NCI-H82 (cell line): ENCODE data around the gene TBC1D32.
"Not testable (repeated sequence)": the region's sequence is repeated elsewhere in the genome, so short reads cannot be mapped to it uniquely, and the experiment has no call there.

Experiments
- DNase-seq: peaks from one replicate; lab custom pipeline; 2025; lab: John Stamatoyannopoulos, UW

The TBC1D32 gene

GRCh38 chr6:121334299-121335086 lies at the start of gene TBC1D32:
TSS of gene TBC1D32 (minus strand) at chr6:121334480. CDS start at chr6:121334430, 50 bp downstream.
- peak; percentile 86 for DNase-seq

DNA sequence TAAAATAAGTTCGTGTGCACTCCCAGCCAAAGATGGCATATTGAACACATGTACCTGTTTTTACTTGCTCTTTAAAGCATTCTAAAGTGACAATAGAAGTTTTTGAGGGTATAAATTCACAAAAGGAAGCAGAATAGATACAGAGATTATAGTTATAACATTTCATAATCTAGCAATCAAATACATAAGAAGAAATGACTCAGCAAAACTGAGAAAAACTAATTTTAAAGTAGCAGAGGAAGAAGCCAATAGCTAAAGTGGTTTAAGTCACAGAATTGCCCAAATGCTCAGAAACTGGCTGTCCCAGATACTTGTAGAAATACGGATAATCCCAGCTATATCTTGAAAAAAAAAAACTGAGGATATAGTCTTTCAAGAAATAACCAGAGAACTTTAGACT lies 49.2 kb upstream of the TBC1D32 start:
- no peak for DNase-seq

DNA sequence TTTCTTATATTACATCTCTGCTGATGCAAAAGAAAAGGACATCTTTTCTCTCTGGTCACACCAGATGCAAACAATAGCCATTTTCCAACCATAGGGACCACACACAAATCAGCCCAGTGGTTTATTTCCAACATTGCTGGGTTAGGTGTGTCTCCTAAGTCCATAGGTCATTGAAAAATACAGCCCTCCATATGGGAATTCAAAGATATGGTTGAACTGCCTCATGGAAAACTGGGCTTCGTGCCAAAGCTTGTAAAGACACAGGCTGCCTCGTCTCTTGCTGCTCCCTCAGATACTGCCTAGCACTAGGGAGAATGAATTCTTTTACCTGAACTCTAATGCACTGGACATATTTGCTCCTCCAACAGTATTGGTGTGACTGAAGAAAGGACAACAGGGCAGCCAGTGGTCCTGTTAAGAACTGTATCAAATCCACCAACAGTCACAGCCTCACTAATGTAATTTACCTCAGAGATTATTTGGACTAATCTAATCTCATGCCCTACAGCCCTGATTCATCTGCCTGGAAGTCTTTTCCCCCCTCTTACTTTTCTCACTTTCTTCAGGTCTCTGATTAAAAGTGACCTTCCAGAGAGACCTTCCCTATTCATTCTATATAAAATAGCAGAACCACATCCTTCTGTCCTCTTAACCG lies 48.3 kb upstream of the TBC1D32 start:
- peak; percentile 86 for DNase-seq

GRCh38 chr6:121376411-121376810 lies 42.1 kb upstream of the TBC1D32 start:
- DNase-seq: no peak

GRCh38 chr6:121374219-121374618 lies 39.9 kb upstream of the TBC1D32 start:
- not testable (repeated sequence) for DNase-seq

GRCh38 chr6:121365536-121366521 lies 31.5 kb upstream of the TBC1D32 start:
- no peak for DNase-seq

DNA sequence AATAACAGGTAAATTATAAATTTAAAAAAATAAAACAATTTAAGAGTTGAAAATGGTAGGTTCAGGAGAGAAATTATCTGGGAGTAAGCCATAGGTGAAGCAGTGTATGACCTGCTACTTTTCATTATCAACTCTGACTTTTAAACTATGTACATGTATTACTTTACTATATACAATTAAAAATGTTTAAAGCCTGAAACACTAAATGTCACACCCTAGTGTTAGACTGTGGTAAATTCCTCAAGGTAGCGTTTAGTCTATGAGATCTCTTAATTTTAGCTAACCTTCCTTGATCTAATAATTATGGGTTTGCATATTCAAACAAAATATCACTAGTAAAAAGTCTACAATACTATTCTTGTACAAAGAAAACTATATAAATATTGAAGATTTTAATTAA lies 22.3 kb upstream of the TBC1D32 start:
- no peak for DNase-seq

- DNase-seq: no peak
Observed at GRCh38 chr6:121354764-121355163, 20.5 kb upstream of the TBC1D32 start.

- DNase-seq: no peak
Observed at GRCh38 chr6:121352941-121353340, 18.7 kb upstream of the TBC1D32 start.

- DNase-seq: no peak
Observed at GRCh38 chr6:121351916-121352315, 17.6 kb upstream of the TBC1D32 start.

DNA sequence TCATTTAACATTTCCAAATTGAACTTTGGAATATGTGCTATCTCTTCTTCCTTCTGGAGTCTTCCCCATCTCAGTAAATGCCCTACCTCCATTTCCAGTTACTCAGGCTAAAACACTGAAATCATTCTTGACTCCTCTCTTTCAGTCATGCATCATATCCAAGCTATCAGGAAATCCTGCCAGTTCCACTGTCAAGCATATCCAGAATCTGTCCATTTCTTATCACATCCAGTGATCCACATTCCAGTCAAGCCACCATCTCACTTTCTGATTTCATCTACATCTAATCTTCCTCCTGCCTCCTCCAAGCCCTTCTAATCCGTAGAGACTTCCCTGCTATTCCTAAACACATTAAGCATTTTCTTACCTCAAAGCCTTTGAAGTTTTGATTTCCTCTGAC lies 15.3 kb upstream of the TBC1D32 start:
- DNase-seq: peak; percentile 13

DNA sequence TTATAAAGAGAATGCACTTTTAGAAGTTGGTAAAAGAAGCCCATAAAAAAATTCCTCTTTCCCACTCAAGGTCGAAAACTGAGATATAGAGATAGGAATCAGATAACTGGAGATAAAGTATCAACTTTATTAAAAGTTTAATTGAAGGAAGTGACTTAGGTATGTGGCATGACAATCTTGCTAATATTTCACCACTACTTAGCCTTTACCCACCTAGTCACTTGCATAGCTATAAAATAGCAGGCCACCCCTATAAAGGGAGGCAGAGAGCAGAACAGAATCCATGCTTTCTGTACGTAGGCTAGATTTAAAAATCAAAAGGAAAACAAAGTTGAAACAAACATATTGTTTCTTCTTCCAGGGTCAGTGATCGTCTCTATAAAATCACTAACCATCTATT lies 13.2 kb upstream of the TBC1D32 start:
- DNase-seq: no peak

DNA sequence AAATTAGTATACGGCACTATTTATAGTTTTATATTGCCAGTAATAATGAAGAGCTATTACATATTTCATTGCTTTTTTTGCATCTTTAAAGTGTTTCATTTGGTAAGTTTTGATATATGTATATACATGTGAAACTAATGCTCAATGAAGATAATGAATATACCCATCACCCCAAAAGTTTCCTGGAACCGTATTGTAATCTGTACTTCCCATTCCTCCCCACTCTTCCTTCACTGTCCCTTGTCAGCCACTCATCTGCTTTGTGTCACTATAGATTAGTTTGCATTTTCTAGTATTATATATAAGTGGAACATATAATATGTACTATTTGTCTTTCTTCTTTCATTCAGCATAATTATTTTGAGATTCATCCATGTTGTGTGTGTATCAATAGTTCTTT lies 10.3 kb upstream of the TBC1D32 start:
- DNase-seq: no peak

- no peak for DNase-seq
Observed at GRCh38 chr6:121339639-121340226, 5.5 kb upstream of the TBC1D32 start.

GRCh38 chr6:121338956-121339355 lies 4.7 kb upstream of the TBC1D32 start:
- no peak for DNase-seq

GRCh38 chr6:121338366-121338765 lies 4.1 kb upstream of the TBC1D32 start:
- DNase-seq: peak; percentile 59

DNA sequence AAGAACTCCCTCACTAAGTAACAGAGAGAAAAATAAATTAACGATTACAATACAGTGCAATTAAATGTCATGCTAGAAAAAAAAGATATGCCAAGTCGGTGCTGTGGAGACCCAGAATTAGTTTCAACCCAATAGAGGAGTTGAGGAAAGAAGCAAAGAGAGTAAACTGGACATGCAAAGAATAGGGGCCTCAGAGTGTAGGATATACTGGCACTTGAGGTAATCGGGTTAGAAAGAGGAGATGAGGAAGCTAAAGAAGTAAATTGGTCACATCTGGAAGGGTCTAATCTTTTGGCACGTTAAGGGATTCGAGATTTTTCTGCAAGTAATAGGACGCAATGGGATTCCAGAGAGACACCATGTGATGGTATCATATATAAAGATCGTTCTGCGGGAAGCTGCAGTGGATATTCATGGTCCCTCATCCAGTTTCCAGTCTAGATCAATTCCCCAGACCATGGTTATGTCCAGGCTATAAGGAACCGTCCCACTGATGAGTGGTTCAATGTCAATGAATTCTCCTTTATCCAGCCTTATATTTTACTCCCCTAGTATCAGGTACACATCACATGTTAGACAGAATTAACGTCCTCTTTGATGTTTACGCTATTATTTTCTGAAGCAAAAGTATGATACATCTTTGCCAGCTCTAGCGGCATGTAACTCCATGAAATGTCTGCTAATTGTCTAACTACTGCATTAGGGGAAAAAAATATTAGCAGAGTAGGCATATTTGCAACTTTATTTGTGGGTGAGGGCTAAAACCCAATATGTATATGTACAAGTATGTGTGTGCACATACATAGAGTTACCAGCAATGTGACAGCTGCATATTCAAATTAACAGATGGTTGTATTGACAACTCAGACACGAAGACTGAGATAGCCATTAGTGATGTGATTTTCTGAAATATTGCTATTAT lies 1.1 kb upstream of the TBC1D32 start:
- DNase-seq: peak; percentile 77

DNA sequence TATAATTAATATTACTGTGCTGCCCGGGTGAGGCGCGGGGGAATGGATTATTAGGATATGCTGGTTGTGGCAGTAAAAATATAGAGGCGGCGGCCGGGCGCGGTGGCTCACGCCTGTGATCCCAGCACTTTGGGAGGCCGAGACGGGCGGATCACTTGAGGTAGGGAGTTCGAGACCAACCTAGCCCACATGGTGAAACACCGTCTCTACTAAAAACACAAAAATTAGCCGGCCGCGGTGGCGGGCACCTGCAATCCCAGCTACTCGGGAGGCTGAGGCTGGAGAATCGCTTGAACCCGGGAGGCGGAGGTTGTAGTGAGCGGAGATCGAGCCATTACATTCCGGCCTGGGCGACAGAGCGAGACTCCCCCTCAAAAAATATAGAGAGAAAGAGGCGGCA lies 586 bp downstream of the TBC1D32 start:
- DNase-seq: not testable (repeated sequence)

GRCh38 chr6:121333196-121333595 lies 1.1 kb downstream of the TBC1D32 start:
- no peak for DNase-seq

DNA sequence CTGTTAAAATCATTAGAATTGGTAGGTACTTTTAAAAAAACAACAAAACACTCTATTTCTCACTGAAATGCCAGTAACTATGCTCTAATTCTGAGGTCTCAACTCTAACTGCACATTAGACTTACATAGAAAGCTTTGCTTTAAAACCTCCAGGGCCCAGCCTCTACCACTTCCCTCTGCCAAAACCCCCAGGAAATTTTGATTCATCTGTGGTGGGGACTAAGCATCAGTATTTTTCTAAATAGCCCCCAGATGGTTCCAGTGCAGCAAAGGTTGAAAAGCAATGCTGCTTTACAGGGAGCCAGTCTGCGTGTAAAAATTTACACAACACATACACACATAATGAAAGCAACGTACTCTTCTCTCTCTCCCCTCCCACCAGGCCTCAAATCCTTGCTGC lies 3.8 kb downstream of the TBC1D32 start:
- DNase-seq: no peak

GRCh38 chr6:121321282-121321681 lies 13.0 kb downstream of the TBC1D32 start:
- DNase-seq: no peak
